Left lung (tissue), 10 donors: Measurements from ENCODE around the gene DEFB113. TPM values are rescaled to one million over a fixed set of nuclear protein-coding genes. Genes with fewer than 3 reads are reported as not detected.

Experiments
- ATAC-seq: fragments of 200-7000 bp; cut with Tn5 transposase; one replicate; pipeline ENCODE4 v1.9.1; 2020; ENCODE audit warnings: moderate library complexity
- DNase-seq, 4 donors: peaks; one replicate each; pipeline ENCODE4 v3.0.0-alpha.2; 2013 to 2020
- H3K27ac ChIP-seq, 2 donors: fragments of 200-600 bp; sonication (generic) in 1 of 2; one replicate each; pipeline versions ENCODE4 v1.5.0 to v1.8.0; 2020 to 2021
- H3K27me3 ChIP-seq, 2 donors: fragments of 200-600 bp; sonication (generic) in 1 of 2; one replicate each; pipeline versions ENCODE4 v1.5.0 to v1.8.0; 2020 to 2021
- H3K36me3 ChIP-seq, 2 donors: fragments of 200-600 bp; sonication (generic) in 1 of 2; one replicate each; pipeline versions ENCODE4 v1.5.0 to v1.8.0; 2020 to 2021
- H3K4me1 ChIP-seq, 2 donors: fragments of 200-600 bp; one replicate each; pipeline ENCODE4 v1.8.0; 2021
- H3K4me3 ChIP-seq, 2 donors: fragments of 200-600 bp; sonication (generic) in 1 of 2; one replicate each; pipeline versions ENCODE4 v1.5.0 to v1.8.0; 2020 to 2021; ENCODE audit warnings: mild to moderate bottlenecking in 1 of 2
- H3K9me3 ChIP-seq, 2 donors: fragments of 200-600 bp; sonication (generic) in 1 of 2; one replicate each; pipeline versions ENCODE4 v1.5.0 to v1.8.0; 2020 to 2021
- intact Hi-C, 2 donors: fragments of 100-400 bp; cut with DNase I; formaldehyde crosslinking; loops; one replicate each; pipeline versions ENCODE4 v1.11.2 to v1.14.2; 2022
- polyA plus RNA-seq, 6 donors: library from polyadenylated mRNA; unstranded; fragments of 120-200 nt; gene quantifications; one replicate each; pipeline ENCODE4 v1.2.1, GENCODE V29; 2013; ENCODE audit not compliant: insufficient read length in 6 of 6
- total RNA-seq, 2 donors: library from RNA; stranded (reverse); fragmentation: NEBNext Ultra II Directional; extraction: Animal tissue kit (Norgen Biotek cat#: 25700); gene quantifications; one replicate each; pipeline ENCODE4 v1.2.1, GENCODE V29; 2021
- TF ChIP-seq, protein P1 (sequence below), 2 donors: fragments of 200-600 bp; sonication (generic) in 1 of 2; IDR thresholded peaks; one replicate each; pipeline versions ENCODE4 v1.5.0 to v1.8.0; 2021; ENCODE audit warnings: antibody characterized with exemption in 2 of 2
- donor health status: DM: no; HTN: yes; CAD: no.
- donor health status: DM: no; HTN: no; CAD: no.

DEFB113 gene
- total and polyA plus RNA-seq, 8 donors, result not detected

DNA sequence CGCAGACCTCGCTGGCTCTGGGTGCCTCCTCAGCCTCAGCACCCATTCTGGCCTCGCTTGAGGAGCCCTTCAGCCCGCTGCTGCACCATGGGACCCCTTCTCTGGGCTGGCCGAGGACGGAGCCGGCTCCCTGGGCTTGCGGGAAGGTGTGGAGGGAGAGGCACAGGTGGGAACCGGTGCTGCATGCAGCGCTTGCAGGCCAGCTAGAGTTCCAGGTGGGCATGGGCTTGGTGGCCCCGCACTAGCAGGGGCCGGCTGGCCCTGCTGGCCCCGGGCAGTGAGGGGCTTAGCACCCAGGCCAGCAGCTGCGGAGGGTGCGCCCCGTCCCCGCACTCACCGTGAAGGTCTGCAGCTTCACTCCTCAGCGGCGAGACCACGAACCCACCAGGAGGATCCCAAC lies 35.9 kb downstream of the DEFB113 start:
- H3K27me3 ChIP-seq, result no peaks in the 10 kb centered on the region
- no peak for ATAC-seq
- H3K9me3 ChIP-seq, result no peaks in the 10 kb centered on the region
- no peaks in the 10 kb centered on the region for H3K4me1 ChIP-seq
- intact Hi-C loops, result no loop called here
- peak in 1 of 4 donors; percentile 70 for DNase-seq
- H3K36me3 ChIP-seq, result no peaks in the 10 kb centered on the region
- no peak overlapping the region for H3K27ac ChIP-seq
- TF ChIP-seq, protein P1, sequence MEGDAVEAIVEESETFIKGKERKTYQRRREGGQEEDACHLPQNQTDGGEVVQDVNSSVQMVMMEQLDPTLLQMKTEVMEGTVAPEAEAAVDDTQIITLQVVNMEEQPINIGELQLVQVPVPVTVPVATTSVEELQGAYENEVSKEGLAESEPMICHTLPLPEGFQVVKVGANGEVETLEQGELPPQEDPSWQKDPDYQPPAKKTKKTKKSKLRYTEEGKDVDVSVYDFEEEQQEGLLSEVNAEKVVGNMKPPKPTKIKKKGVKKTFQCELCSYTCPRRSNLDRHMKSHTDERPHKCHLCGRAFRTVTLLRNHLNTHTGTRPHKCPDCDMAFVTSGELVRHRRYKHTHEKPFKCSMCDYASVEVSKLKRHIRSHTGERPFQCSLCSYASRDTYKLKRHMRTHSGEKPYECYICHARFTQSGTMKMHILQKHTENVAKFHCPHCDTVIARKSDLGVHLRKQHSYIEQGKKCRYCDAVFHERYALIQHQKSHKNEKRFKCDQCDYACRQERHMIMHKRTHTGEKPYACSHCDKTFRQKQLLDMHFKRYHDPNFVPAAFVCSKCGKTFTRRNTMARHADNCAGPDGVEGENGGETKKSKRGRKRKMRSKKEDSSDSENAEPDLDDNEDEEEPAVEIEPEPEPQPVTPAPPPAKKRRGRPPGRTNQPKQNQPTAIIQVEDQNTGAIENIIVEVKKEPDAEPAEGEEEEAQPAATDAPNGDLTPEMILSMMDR (IDR thresholded peaks at IDR 0.05), result no peak
- no peak overlapping the region for H3K4me3 ChIP-seq

DNA sequence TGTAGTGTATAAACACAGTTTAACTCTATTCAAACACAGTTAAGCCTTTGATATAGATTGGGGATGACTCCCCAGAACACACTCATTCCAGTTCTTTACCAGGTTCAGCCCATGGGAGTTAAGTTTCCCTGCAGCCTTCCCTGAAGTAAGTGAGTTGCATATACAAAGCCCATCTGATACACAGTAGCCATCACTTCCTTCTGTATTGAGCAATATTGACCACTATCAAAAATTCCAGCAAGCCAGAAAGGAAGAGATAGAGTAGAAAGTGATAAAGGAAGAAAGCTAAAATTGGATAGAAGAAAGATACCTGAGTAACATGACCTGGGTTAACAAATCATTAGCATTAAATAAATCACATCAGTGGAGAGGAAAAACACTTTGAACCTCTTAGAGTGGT lies 40.1 kb downstream of the DEFB113 start:
- Histone ChIP-seq H3K4me3 (no peak overlapping the region), H3K27ac (no peak overlapping the region), H3K4me1 (no peaks in the 10 kb centered on the region), H3K36me3 (no peaks in the 10 kb centered on the region), H3K9me3 (no peaks in the 10 kb centered on the region), H3K27me3 (no peaks in the 10 kb centered on the region)
- intact Hi-C loops, result no loop called here
- TF ChIP-seq, protein P1 (IDR thresholded peaks at IDR 0.05), result no peak
- no peak for DNase-seq
- no peak for ATAC-seq

DNA sequence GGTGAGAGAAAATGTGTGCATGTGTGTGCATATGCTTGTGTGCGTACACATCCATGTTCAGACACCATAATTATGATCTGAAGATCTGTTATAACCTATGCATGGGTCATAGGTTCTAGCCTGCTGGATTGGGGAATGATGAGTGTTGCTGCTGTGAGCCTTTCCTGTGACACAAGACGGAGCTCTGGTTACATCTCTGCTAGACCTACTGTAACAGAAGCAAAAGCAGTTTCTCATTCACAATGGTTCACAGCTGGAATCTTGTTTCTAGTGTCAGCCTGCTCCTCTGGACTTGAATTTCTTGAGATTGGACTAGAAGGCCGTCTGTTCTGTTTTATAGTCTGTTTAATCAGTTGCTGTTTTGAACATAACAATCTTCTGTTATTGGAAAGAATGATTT lies 45.6 kb downstream of the DEFB113 start:
- Histone ChIP-seq H3K4me3 (no peak overlapping the region), H3K36me3 (no peaks in the 10 kb centered on the region), H3K27ac (no peak overlapping the region), H3K4me1 (no peaks in the 10 kb centered on the region), H3K27me3 (no peaks in the 10 kb centered on the region), H3K9me3 (no peaks in the 10 kb centered on the region)
- intact Hi-C loops, result no loop called here
- ATAC-seq (no peak), DNase-seq (peak in 2 of 4 donors; percentile 10 to 53)
- TF ChIP-seq, protein P1 (IDR thresholded peaks at IDR 0.05), result no peak

DNA sequence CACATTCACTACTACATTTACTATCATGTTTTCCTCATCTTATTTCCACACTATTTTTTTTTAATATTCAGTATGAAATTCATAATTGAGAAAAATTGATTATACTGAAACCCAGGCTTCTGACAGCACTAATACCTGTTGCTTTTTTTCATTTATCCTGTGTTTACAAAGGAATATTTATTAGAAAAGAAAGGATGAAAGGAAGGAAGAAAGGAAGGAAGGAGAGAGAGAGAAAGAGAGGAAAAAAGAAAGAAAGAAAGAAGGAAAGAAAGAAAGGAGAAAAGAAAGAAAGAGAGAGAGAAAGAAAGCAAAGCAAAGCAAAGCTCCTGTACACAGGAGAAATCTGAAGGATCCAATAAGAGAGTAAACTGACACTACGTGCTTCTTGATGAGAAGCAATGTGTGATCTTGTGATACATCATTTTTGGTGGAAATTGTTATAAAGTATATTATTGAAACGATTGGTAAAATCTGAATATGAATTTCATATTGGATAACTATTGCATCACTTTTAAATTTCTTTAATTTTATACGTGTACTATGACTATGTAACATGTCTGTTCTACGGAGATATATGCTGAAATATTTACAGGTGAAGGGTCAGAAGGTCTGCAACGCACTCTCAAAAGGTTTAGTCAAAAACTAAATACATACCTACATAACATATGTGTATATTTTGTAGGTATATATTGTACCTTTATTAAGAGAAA lies 49.3 kb downstream of the DEFB113 start:
- no peak overlapping the region for H3K27ac ChIP-seq
- ATAC-seq (no peak), DNase-seq (no peak)
- H3K9me3 ChIP-seq, result no peaks in the 10 kb centered on the region
- H3K4me1 ChIP-seq, result no peaks in the 10 kb centered on the region
- no peaks in the 10 kb centered on the region for H3K27me3 ChIP-seq
- H3K36me3 ChIP-seq, result no peaks in the 10 kb centered on the region
- TF ChIP-seq, protein P1 (IDR thresholded peaks at IDR 0.05), result no peak
- no peak overlapping the region for H3K4me3 ChIP-seq
- intact Hi-C loops, result no loop called here

DNA sequence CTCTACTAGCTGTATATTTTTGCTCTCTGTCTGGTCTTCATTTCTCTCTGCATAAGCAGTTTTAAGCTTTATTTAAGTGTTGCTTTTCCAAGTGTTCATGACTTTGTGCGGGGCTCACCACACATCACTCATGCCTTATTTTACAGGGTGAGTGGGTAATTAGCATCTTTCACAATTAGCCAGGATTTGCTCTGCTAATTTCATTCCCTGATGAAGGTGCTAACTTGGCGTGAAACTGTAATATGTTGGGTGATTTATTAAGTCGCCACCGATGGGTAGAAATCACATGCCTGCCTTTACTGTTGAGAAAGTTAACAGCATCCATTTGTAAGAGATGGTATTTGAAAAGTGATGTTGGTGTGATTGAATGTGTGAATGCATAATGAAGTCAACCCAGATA lies 50.2 kb downstream of the DEFB113 start:
- H3K9me3 ChIP-seq, result no peaks in the 10 kb centered on the region
- no peak overlapping the region for H3K4me3 ChIP-seq
- intact Hi-C loops, result no loop called here
- ATAC-seq (no peak), DNase-seq (no peak)
- H3K27me3 ChIP-seq, result no peaks in the 10 kb centered on the region
- no peaks in the 10 kb centered on the region for H3K36me3 ChIP-seq
- no peak overlapping the region for H3K27ac ChIP-seq
- H3K4me1 ChIP-seq, result no peaks in the 10 kb centered on the region
- TF ChIP-seq, protein P1 (IDR thresholded peaks at IDR 0.05), result no peak
